ENCODE data around the gene RPS3.

RPS3 gene

DNA sequence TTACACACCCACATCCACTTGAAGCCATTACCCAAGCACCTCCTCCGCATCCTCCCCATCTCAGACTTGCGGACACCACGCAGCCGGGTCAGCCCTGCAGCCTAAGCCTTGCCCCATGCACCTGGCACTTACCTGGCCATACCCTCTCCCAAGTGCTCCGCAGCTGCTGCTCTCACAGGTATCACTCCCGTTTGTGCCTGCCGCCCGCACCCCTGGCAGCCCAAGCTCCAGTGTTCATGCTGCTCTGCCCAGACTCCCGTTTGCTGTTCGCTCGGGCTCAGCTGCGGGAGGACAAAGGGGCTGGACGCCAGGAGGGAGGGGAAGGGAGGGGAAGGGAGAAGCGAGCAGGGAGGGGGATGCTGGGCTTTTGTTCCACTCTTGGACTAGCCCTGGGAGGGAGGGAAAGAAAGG lies 33.6 kb downstream of the RPS3 start, which contains the start of gene KLHL35:
KLHL35 (minus strand) TSS at position 293 of the 411 bp plus-strand sequence. CDS start 2,574 bp downstream, outside the sequence.
- TF ChIP-seq GATA3 (IDR thresholded peaks at IDR 0.05; ENCODE audit: low read depth, low read length) (no peak), GATA2 (IDR thresholded peaks at IDR 0.05; ENCODE audit: low read depth, low read length) (no peak)

DNA sequence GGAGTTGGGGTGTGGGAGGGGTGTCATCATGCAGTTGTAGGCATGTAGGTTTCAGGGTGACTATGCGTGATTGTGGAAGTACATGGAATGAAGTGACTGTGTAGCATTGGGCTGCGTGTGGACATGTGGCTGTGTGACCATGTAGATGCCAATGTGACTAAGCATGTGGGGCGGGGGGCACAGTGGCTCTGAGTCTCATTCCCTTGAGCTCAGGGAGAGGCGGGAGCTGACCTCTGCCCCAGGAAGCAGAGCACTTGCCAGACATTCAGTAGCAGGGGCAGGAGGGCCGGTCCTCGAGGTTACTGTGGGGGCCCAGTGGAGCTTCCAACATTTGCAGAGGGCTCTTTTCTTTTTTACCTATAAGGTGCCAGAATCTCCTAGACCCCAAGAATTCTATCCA lies 34.1 kb downstream of the RPS3 start:
- no peak for TF ChIP-seq GATA2 (IDR thresholded peaks at IDR 0.05; ENCODE audit: low read depth, low read length)
- no peak for TF ChIP-seq GATA3 (IDR thresholded peaks at IDR 0.05; ENCODE audit: low read depth, low read length)

DNA sequence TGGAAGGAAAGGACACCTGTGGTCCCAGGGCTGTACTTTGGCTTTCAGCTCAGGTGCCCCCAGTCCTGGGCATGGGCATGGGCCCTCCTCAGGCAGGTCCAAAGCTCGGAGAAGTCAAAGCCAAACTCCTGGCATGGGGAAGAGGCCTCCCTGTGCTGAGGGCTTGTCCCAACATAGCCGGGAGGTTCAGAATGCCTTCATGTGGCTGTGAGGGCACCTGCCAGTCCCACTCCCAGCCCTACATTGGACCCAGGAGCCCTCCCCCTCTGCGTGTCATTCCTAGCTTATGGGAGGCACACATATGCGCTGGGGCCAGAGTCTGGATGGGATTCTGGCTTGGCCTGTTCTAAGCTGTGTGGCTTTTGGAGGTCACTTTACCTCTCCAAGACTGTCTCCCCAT lies 34.7 kb downstream of the RPS3 start:
- TF ChIP-seq GATA2 (IDR thresholded peaks at IDR 0.05; ENCODE audit: low read depth, low read length) (no peak), GATA3 (IDR thresholded peaks at IDR 0.05; ENCODE audit: low read depth, low read length) (no peak)

DNA sequence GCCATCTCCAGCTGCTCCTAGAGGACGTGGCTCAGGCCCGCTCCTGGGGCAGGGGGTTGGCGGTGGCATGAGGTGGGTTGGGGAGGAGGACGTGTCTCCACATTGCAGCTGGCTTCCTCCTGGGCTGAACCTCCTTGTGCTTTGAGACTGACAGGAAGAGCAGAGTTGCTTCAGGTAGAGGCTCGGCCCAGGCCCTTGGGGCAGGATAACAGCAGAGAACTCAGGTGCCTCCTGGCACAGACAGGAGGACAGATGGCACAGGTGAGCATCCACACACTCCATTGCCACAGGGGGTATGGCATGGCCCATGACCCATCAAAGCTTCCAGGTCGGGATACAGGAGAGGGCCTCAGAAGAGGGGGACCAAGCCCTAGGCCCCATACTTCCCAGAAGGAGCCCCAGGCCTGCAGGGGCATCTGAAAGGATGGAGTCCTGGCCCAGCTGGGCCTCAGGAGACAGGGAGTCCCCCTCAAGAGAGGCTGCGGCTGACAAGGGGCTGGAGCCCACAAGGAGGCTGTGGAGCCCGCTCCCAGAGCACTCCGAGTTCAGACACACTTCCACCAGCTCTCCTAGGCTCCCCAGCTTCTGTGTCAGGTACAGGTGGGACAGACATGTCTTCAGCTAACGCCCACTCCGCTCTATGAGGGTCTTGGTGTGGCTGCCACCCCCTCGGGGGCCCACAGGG lies 35.7 kb downstream of the RPS3 start:
- no peak for TF ChIP-seq GATA3 (IDR thresholded peaks at IDR 0.05; ENCODE audit: low read depth, low read length)
- no peak for TF ChIP-seq GATA2 (IDR thresholded peaks at IDR 0.05; ENCODE audit: low read depth, low read length)

DNA sequence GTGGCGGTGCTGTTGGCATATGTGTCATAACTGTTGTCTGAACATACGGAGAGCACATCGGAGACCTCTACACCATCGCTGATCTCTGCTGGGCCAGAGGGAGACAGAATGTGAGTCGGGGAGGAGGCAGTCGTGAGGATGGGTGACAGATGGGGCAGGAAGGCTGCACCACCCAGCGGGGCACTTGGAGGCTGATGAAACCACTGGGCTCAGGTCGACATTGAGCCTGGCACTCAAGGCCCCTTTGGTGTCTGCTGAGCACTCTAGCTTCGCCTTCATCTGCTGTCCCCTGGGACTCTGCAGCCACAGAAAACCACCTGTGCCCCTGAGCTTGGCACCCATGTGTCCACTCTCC lies 36.2 kb downstream of the RPS3 start:
- TF ChIP-seq GATA2 (IDR thresholded peaks at IDR 0.05; ENCODE audit: low read depth, low read length) = no peak
- no peak for TF ChIP-seq GATA3 (IDR thresholded peaks at IDR 0.05; ENCODE audit: low read depth, low read length)

DNA sequence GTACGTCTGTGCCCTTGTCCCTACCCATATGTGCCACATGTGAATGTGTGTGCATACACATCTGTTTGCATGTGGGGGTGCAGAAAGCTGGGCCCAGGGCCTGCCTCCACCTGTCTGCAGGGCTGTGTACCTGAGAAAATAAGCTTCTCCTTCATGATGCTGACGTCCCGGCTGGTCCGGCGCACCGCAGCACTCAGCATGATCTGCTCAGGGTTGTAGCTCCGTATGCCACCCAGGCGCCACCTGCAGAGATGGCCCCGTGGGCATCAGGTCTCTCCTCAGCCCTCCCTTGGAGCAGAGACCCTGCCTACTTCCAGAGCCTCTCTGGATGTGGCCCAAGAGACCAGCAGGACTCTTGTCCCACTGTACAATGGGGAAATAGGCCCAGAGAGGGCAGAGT lies 37.5 kb downstream of the RPS3 start:
- TF ChIP-seq GATA2 (IDR thresholded peaks at IDR 0.05; ENCODE audit: low read depth, low read length) = no peak
- TF ChIP-seq GATA3 (IDR thresholded peaks at IDR 0.05; ENCODE audit: low read depth, low read length) = no peak

DNA sequence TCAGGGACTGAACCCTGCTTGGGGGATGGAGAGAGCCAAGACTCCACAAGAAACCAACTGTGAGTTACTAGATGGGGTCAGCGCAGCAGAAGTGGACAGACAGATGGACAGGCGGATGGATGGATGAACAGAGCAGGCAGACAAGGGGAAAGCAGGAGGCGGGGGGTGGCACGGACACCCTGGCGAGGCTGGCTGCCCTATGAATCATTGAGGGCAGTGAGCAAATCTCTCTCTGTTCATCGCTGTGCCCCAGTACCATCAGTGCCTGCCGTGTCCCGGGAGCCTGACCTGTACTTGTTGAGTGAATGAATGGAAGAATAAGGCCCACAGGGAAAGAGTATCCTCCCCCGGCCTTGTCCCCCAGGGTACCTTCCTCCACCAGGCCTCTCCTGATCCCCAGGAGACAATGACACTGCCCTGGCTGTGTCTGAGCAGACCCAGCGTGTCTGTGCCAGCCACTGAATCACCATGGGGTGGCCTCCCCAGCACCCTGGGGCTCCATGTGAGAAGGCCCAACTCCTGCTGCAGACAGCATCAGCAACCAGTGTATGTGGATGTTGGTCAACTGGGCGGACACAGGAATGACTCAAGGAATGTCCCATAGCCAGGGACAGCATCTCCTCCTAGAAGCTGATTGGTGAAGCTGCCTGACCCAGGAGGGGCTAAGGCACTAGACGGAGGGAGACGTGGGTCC lies 38.8 kb downstream of the RPS3 start:
- TF ChIP-seq GATA3 (IDR thresholded peaks at IDR 0.05; ENCODE audit: low read depth, low read length) = no peak

DNA sequence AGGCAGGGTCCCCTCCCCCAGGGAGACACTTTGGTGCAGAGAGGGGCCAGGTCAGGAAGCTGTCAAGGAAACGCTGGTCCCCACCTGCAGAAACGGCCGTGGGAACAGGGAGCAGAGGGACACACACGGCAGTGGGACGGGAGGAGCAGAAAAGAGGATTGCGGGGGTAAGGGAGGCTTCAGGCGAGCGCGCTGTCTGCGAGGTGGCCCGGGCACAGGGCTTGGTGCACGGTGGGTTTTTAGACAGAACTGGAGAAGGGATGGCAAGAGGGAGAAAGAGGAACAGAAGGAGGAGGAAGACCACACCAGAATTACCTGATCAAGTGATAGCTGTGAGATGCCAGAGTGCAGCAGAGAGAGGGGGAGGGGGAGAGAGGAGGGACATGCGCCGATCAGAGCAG lies 39.7 kb downstream of the RPS3 start:
- TF ChIP-seq GATA2 (IDR thresholded peaks at IDR 0.05; ENCODE audit: low read depth, low read length) (no peak), GATA3 (IDR thresholded peaks at IDR 0.05; ENCODE audit: low read depth, low read length) (no peak)

DNA sequence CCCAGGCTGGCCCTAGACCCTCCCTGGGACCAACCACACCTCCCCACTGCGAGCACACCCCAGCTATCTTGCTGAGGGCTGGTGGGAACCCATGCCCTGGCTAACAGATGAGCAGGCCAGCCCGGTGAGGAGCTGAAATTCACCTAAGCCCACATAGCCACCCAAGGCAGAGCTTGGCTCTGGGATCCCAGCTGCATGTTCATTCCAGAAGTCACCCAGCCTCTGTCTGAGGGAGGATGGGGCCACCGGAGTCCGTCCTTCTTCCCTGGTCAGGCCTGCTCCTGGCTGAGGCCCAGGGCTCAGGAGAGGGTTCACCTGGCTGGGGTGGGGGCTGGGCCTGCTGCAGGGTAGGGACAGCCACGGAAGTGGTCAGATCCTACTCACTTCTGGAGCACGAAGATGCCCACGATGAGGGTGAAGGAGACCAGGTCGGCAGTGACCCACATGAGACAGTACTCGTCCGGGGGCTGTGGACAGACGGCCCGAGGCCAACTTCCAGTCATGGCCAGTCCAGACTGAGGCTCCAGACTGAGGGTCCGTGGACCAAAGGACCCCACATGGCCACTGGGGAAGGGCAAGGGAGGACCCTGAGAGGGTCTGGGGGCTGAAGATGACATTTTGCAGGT lies 40.3 kb downstream of the RPS3 start:
- no peak for TF ChIP-seq GATA2 (IDR thresholded peaks at IDR 0.05; ENCODE audit: low read depth, low read length)
- no peak for TF ChIP-seq GATA3 (IDR thresholded peaks at IDR 0.05; ENCODE audit: low read depth, low read length)

DNA sequence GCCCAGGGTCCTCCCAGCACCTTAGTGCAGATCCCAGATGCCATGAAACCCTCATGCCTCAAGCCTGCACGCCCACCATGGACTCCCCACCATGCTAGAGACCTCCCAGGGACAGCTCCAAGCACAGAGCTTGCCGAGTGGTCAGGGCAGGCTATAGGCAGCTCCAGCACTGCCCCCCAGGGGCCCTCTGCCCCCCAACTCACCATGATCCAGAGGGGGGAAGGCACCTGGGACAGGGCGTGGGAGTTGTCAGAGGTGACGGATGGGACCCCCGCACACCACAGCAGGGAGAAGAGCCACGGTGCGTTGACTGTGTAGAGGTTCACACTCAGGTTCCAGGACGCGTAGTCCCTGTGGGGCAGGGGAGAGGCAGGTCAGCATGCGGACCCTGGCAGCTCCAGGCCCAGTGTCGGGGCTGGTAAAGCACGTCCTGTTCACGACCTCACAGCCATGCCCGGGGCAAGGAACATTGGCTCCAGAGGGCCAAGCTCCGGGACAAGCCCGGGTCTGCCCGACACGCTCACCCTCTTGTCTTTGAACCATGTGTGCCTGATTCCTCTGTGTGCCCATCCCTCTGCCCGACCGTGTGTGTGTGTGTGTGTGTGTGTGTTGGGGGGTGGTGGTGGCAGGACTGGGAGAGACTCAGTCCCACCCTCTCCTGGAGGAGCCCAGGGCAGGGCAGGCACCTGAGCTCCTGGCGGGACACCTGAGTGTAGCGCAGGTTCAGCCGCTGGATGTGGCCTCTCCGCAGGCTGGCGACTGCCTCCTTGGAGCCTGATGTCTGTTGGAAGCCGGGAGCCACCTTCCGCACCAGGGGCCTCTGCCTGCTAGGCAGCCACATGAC lies 41.9 kb downstream of the RPS3 start:
- TF ChIP-seq GATA2 (IDR thresholded peaks at IDR 0.05; ENCODE audit: low read depth, low read length) (no peak), GATA3 (IDR thresholded peaks at IDR 0.05; ENCODE audit: low read depth, low read length) (no peak)

DNA sequence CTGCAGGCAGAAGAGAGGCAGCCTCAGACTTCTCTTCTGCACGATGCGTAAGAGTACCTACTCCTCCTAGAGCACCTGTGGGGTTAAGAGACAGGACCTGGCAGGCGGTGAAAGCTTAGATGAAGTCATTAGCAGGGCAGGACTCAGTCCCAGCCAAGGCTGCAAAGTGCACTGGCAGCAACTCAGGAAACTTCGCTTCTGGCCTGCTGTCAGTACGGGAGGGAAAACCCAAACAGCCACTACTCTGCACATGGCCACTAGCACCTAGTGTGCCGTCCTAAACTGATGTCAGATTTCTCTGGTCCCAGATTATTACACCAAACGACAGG lies 42.5 kb downstream of the RPS3 start:
- TF ChIP-seq GATA2 (IDR thresholded peaks at IDR 0.05; ENCODE audit: low read depth, low read length) (no peak), GATA3 (IDR thresholded peaks at IDR 0.05; ENCODE audit: low read depth, low read length) (no peak)

DNA sequence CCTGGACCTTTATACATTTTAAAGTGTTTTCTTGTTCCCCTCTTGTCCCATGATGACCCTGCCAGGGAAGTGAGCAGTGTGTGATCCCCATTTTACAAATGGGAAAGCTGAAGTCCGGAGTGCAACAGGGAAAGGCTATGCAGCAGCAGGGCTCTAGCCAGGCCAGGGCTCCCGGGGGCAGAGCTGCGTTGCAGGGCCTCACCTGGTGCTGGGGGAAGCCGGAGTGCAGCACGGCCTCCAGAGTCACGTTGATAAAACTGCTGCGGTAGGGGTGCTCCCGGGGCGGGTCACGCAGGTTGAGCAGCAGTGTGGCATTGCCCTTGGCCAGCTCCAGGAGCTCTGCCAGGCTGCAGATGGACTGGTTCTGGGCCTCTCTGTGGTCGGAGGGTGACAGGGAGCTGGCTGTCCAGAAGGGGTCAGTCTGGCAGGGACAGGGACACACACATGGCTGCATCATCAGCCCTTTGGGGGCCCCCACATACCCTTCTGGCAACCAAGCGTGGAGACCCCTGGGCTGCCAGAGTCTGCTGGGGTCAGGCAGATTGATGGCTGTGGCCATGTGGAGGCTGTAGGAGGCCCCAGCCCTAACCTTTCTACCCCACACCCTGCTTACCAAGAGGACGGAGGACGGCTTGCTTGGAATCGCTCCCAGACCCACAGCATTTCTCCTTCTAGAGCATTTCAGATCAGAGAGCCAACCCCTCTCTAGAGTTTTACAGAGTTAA lies 43.0 kb downstream of the RPS3 start:
- TF ChIP-seq GATA3 (IDR thresholded peaks at IDR 0.05; ENCODE audit: low read depth, low read length) (no peak), GATA2 (IDR thresholded peaks at IDR 0.05; ENCODE audit: low read depth, low read length) (no peak)

DNA sequence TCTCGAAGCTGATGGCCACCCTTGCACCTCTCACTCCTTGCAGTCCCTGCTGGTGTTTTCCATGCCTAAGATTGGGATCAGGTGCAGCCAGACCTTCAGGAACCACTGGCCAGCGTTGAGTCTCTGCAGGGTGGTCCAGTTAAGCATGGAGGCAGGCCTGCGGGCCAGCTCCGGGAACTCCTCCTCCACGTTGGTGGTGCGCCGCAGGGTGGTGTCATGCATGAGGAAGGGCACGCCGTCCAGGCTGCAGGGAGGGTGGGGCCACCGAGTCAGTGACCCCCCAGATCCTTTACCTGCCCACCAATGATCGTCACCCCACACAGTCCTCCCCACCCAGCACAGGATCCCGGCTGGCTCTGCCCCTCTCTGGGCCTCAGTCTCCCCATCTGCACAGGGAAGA lies 43.7 kb downstream of the RPS3 start:
- TF ChIP-seq GATA3 (IDR thresholded peaks at IDR 0.05; ENCODE audit: low read depth, low read length) = no peak
